SK-N-SH treated with all-trans-retinoic acid at 6 μM for 48 hours (cell line): ENCODE data around the gene RAB2B.

Experiments
- ATAC-seq: fragments of 200-7000 bp; cut with Tn5 transposase; 3 replicates; pipeline ENCODE4 v1.9.1; 2020; ENCODE audit warnings: mild to moderate bottlenecking, moderate library complexity
- ARNTL ChIP-seq: fragments of 450-650 bp; formaldehyde crosslinking; IDR thresholded peaks from 2 replicates; pipeline ENCODE4 v1.5.0; 2020; ENCODE audit warnings: low read depth, mild to moderate bottlenecking, moderate library complexity, borderline replicate concordance
- BACH2 ChIP-seq: fragments of 250-450 bp; sonication (Bioruptor Pico); IDR thresholded peaks from 2 replicates; pipeline ENCODE4 v1.9.0; 2021; ENCODE audit warnings: mild to moderate bottlenecking, borderline replicate concordance
- CSDC2 ChIP-seq: fragments of 250-450 bp; sonication (Bioruptor Pico); IDR thresholded peaks from 2 replicates; pipeline ENCODE4 v1.5.0; 2020; ENCODE audit warnings: mild to moderate bottlenecking, moderate library complexity
- ESRRG ChIP-seq: fragments of 250-450 bp; sonication (Bioruptor Pico); IDR thresholded peaks from 2 replicates; pipeline ENCODE4 v1.6.1; 2021; ENCODE audit warnings: mild to moderate bottlenecking
- GLIS3 ChIP-seq: fragments of 250-450 bp; sonication (Bioruptor Pico); IDR thresholded peaks from 2 replicates; pipeline ENCODE4 v1.5.0; 2020; ENCODE audit warnings: mild to moderate bottlenecking, moderate library complexity
- ISL1 ChIP-seq: fragments of 250-450 bp; sonication (Bioruptor Pico); IDR thresholded peaks from 2 replicates; pipeline ENCODE4 v2.1.2; 2022; ENCODE audit warnings: mild to moderate bottlenecking, moderate library complexity
- OSR1 ChIP-seq: fragments of 250-450 bp; sonication (Bioruptor Pico); IDR thresholded peaks from 2 replicates; pipeline ENCODE4 v1.8.0; 2022; ENCODE audit warnings: moderate library complexity, mild to moderate bottlenecking, inconsistent platforms
- PPARA ChIP-seq: fragments of 250-450 bp; sonication (Bioruptor Pico); IDR thresholded peaks from 2 replicates; pipeline ENCODE4 v1.5.0; 2020; ENCODE audit warnings: mild to moderate bottlenecking, borderline replicate concordance
- SNAI2 ChIP-seq: fragments of 250-450 bp; sonication (Bioruptor Pico); IDR thresholded peaks from 2 replicates; pipeline ENCODE4 v1.5.0; 2020; ENCODE audit warnings: mild to moderate bottlenecking, moderate library complexity
- TCF4 ChIP-seq: fragments of 250-450 bp; sonication (Bioruptor Pico); IDR thresholded peaks from 2 replicates; pipeline ENCODE4 v1.8.0; 2021; ENCODE audit warnings: mild to moderate bottlenecking, moderate library complexity, borderline replicate concordance
- TOX ChIP-seq: fragments of 250-450 bp; sonication (Bioruptor Pico); IDR thresholded peaks from 2 replicates; pipeline ENCODE4 v1.8.0; 2021; ENCODE audit warnings: mild to moderate bottlenecking, moderate library complexity, borderline replicate concordance
- ZC3H10 ChIP-seq: fragments of 250-450 bp; sonication (Bioruptor Pico); IDR thresholded peaks from 2 replicates; pipeline ENCODE4 v1.5.1; 2021; ENCODE audit warnings: mild to moderate bottlenecking, moderate library complexity
- ZFP3 ChIP-seq: fragments of 250-450 bp; sonication (Bioruptor Pico); IDR thresholded peaks from 2 replicates; pipeline ENCODE4 v1.5.0; 2020; ENCODE audit warnings: mild to moderate bottlenecking, moderate library complexity
- ZFP30 ChIP-seq: fragments of 450-650 bp; formaldehyde crosslinking; IDR thresholded peaks from 2 replicates; pipeline ENCODE4 v1.5.0; 2022; ENCODE audit warnings: mild to moderate bottlenecking, moderate library complexity
- ZNF565 ChIP-seq: fragments of 450-650 bp; formaldehyde crosslinking; conservative IDR thresholded peaks from 2 replicates; pipeline ENCODE4 v1.5.0; 2020; ENCODE audit warnings: low read depth, mild to moderate bottlenecking, moderate library complexity
- ZNF8 ChIP-seq: fragments of 450-650 bp; formaldehyde crosslinking; IDR thresholded peaks from 2 replicates; pipeline ENCODE4 v1.5.0; 2020; ENCODE audit warnings: mild to moderate bottlenecking, moderate library complexity
- TF ChIP-seq, protein P1 (sequence below): fragments of 250-450 bp; sonication (Bioruptor Pico); IDR thresholded peaks from 2 replicates; pipeline ENCODE4 v1.8.0; 2020; ENCODE audit warnings: mild to moderate bottlenecking, moderate library complexity, borderline replicate concordance
- TF ChIP-seq, protein P2 (sequence below): fragments of 250-450 bp; sonication (Bioruptor Pico); IDR thresholded peaks from 2 replicates; pipeline ENCODE4 v1.8.0; 2021; ENCODE audit warnings: low read depth, mild to moderate bottlenecking, moderate library complexity, borderline replicate concordance
- TF ChIP-seq, protein P3 (sequence below): fragments of 250-450 bp; sonication (Bioruptor Pico); IDR thresholded peaks from 2 replicates; pipeline ENCODE4 v1.5.1; 2020; ENCODE audit warnings: low read depth, mild to moderate bottlenecking, moderate library complexity
- TF ChIP-seq, protein P4 (sequence below): fragments of 250-450 bp; sonication (Bioruptor Pico); IDR thresholded peaks from 2 replicates; pipeline ENCODE4 v1.5.1; 2021; ENCODE audit warnings: mild to moderate bottlenecking, moderate library complexity

Gene RAB2B

DNA sequence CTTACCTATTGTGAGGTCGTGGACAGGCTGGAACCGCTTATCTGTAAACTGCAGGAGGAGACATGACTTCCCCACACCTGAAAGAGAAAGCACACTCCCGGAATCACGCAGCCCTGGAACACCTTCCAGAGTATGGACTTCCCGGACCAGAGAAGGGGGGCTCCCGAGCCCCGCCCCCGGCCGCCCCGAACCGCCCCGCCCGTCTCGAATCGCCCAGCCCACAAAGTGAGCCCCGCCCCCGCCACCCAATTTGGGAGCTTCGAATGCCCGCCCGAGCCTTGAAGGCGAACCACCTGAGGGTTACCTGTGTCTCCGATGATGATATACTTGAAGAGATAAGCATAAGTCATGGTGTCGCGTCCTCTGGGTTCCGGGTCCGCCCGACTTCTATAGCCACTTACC lies 235 bp downstream of the RAB2B start:
- ATAC-seq = peak; percentile 80

DNA sequence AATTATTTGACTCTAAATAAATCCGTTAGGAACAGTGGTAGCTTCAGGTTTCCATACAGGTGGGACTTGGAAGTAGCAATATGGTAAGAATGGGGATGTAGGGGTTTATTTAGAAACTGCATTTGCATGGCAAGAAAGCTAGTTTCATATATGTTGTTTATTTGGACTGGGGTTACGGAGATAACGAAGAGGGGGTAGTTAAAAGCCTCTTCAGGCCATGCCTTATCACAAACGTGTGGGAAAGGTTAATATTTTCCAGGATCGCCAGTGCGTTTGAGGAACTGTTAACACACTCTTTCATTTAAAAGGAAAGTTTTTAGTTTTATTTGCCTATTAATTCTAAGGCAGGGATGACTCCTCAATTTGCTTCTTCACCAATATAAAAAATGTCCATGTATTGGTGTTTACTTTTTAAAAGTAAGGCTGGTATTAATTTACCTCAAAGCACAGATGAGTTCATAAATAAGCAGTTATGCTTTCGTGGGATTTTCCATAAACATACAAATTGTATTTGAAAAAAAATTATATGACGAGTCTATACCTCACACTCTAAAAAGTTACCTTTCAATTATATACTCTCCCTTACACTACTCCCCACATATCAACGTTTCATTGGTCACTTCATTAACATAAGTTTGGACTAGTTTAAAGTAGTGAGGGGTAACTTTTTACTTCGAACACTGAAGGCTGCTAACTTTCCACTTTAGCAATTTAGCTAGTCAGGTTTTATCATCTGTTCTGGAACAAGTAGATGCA lies 814 bp downstream of the RAB2B start:
- TF ChIP-seq PPARA (CRISPR knock-in tag) = no peak
- no peak for TF ChIP-seq ZFP3 (CRISPR knock-in tag)
- no peak for TF ChIP-seq GLIS3 (CRISPR knock-in tag)
- no peak for TF ChIP-seq CSDC2 (CRISPR knock-in tag)
- TF ChIP-seq TCF4 (CRISPR knock-in tag) = no peak
- TF ChIP-seq ZC3H10 (CRISPR knock-in tag) = no peak
- no peak for TF ChIP-seq ZFP30 (CRISPR knock-in tag)
- TF ChIP-seq, protein P1, sequence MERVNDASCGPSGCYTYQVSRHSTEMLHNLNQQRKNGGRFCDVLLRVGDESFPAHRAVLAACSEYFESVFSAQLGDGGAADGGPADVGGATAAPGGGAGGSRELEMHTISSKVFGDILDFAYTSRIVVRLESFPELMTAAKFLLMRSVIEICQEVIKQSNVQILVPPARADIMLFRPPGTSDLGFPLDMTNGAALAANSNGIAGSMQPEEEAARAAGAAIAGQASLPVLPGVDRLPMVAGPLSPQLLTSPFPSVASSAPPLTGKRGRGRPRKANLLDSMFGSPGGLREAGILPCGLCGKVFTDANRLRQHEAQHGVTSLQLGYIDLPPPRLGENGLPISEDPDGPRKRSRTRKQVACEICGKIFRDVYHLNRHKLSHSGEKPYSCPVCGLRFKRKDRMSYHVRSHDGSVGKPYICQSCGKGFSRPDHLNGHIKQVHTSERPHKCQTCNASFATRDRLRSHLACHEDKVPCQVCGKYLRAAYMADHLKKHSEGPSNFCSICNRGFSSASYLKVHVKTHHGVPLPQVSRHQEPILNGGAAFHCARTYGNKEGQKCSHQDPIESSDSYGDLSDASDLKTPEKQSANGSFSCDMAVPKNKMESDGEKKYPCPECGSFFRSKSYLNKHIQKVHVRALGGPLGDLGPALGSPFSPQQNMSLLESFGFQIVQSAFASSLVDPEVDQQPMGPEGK (CRISPR knock-in tag) = no peak
- TF ChIP-seq, all 23 proteins: peak for 0
- peak; percentile 7 for ATAC-seq

More for the DNA sequence above, 235 bp downstream of the RAB2B start:
- TF ChIP-seq ZFP3 (CRISPR knock-in tag) = no peak
- no peak for TF ChIP-seq ZC3H10 (CRISPR knock-in tag)
- TF ChIP-seq, protein P2, sequence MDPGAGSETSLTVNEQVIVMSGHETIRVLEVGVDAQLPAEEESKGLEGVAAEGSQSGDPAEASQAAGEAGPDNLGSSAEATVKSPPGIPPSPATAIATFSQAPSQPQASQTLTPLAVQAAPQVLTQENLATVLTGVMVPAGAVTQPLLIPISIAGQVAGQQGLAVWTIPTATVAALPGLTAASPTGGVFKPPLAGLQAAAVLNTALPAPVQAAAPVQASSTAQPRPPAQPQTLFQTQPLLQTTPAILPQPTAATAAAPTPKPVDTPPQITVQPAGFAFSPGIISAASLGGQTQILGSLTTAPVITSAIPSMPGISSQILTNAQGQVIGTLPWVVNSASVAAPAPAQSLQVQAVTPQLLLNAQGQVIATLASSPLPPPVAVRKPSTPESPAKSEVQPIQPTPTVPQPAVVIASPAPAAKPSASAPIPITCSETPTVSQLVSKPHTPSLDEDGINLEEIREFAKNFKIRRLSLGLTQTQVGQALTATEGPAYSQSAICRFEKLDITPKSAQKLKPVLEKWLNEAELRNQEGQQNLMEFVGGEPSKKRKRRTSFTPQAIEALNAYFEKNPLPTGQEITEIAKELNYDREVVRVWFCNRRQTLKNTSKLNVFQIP (CRISPR knock-in tag) = no peak
- no peak for TF ChIP-seq GLIS3 (CRISPR knock-in tag)
- no peak for TF ChIP-seq ZNF8 (CRISPR knock-in tag)
- no peak for TF ChIP-seq OSR1
- TF ChIP-seq ISL1 (CRISPR knock-in tag) = no peak
- TF ChIP-seq ESRRG (CRISPR knock-in tag) = no peak
- no peak for TF ChIP-seq SNAI2
- TF ChIP-seq ZNF565 (CRISPR knock-in tag) = no peak
- no peak for TF ChIP-seq ARNTL (CRISPR knock-in tag)
- TF ChIP-seq PPARA (CRISPR knock-in tag) = no peak
- TF ChIP-seq, protein P3, sequence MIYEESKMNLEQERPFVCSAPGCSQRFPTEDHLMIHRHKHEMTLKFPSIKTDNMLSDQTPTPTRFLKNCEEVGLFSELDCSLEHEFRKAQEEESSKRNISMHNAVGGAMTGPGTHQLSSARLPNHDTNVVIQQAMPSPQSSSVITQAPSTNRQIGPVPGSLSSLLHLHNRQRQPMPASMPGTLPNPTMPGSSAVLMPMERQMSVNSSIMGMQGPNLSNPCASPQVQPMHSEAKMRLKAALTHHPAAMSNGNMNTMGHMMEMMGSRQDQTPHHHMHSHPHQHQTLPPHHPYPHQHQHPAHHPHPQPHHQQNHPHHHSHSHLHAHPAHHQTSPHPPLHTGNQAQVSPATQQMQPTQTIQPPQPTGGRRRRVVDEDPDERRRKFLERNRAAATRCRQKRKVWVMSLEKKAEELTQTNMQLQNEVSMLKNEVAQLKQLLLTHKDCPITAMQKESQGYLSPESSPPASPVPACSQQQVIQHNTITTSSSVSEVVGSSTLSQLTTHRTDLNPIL = no peak
- TF ChIP-seq, protein P4, sequence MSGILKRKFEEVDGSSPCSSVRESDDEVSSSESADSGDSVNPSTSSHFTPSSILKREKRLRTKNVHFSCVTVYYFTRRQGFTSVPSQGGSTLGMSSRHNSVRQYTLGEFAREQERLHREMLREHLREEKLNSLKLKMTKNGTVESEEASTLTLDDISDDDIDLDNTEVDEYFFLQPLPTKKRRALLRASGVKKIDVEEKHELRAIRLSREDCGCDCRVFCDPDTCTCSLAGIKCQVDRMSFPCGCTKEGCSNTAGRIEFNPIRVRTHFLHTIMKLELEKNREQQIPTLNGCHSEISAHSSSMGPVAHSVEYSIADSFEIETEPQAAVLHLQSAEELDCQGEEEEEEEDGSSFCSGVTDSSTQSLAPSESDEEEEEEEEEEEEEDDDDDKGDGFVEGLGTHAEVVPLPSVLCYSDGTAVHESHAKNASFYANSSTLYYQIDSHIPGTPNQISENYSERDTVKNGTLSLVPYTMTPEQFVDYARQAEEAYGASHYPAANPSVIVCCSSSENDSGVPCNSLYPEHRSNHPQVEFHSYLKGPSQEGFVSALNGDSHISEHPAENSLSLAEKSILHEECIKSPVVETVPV (CRISPR knock-in tag) = no peak
- TF ChIP-seq TOX (CRISPR knock-in tag) = no peak

DNA sequence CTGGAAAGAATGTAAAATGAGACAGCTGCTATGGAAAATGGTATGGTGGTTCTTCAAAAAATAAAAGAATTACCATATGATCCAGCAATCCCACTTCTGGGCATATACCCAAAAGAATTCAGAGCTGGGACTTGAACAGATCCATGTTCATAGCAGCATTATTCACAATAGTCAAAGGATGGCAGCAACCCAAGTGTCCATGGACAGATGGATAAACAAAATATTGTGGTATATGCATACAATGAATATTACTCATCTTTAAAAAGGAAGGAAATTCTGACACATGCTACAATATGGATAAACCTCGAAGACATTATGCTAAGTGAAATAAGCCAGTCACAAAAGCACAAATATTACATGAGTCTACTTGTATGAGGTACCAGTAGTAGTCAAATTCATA lies 9.1 kb downstream of the RAB2B start:
- TF ChIP-seq, protein P4 (CRISPR knock-in tag) = no peak
- TF ChIP-seq GLIS3 (CRISPR knock-in tag) (no peak), BACH2 (CRISPR knock-in tag) (no peak), ZFP30 (CRISPR knock-in tag) (no peak), SNAI2 (no peak), CSDC2 (CRISPR knock-in tag) (no peak), ZC3H10 (CRISPR knock-in tag) (no peak), ARNTL (CRISPR knock-in tag) (no peak)
- TF ChIP-seq, protein P3 = no peak

More for the DNA sequence above, 9.1 kb downstream of the RAB2B start:
- ATAC-seq = peak; percentile 76
